ENCODE results near the gene LIFR.
"Not testable (repeated sequence)": the region's sequence is repeated elsewhere in the genome, so short reads cannot be mapped to it uniquely, and the experiment has no call there.

Gene LIFR

GRCh38 chr5:38546691-38547146, 9.7 kb downstream of the LIFR start:
- no peak for DNase-seq

GRCh38 chr5:38543886-38544285, 12.6 kb downstream of the LIFR start:
- DNase-seq, result no peak

- no peak for DNase-seq
Measured at GRCh38 chr5:38543074-38543473, 13.4 kb downstream of the LIFR start.

GRCh38 chr5:38541174-38541725, 15.2 kb downstream of the LIFR start:
- no peak for DNase-seq

GRCh38 chr5:38540314-38540713, 16.1 kb downstream of the LIFR start:
- DNase-seq, result no peak

- no peak for DNase-seq
Measured at GRCh38 chr5:38538161-38538560, 18.3 kb downstream of the LIFR start.

- no peak for DNase-seq
Measured at GRCh38 chr5:38537505-38537904, 18.9 kb downstream of the LIFR start.

- DNase-seq, result no peak
Measured at GRCh38 chr5:38536968-38537367, 19.5 kb downstream of the LIFR start.

- no peak for DNase-seq
Measured at GRCh38 chr5:38535845-38536244, 20.6 kb downstream of the LIFR start.

- no peak for DNase-seq
Measured at GRCh38 chr5:38535248-38535750, 21.1 kb downstream of the LIFR start.

GRCh38 chr5:38534156-38534453, 22.3 kb downstream of the LIFR start:
- no peak for DNase-seq

GRCh38 chr5:38533286-38534155, 22.9 kb downstream of the LIFR start:
- DNase-seq, result no peak

- no peak for DNase-seq
Measured at GRCh38 chr5:38532165-38532669, 24.2 kb downstream of the LIFR start.

GRCh38 chr5:38531518-38531917, 24.9 kb downstream of the LIFR start:
- DNase-seq, result no peak

- no peak for DNase-seq
Measured at GRCh38 chr5:38529955-38530646, 26.3 kb downstream of the LIFR start.

- no peak for DNase-seq
Measured at GRCh38 chr5:38528162-38528703, 28.2 kb downstream of the LIFR start.

- no peak for DNase-seq
Measured at GRCh38 chr5:38527475-38527874, 29.0 kb downstream of the LIFR start.

- DNase-seq, result no peak
Measured at GRCh38 chr5:38524022-38524421, 32.4 kb downstream of the LIFR start.

- no peak for DNase-seq
Measured at GRCh38 chr5:38519476-38519875, 37.0 kb downstream of the LIFR start.

GRCh38 chr5:38518341-38518740, 38.1 kb downstream of the LIFR start:
- no peak for DNase-seq

GRCh38 chr5:38516649-38517048, 39.8 kb downstream of the LIFR start:
- not testable (repeated sequence) for DNase-seq

- DNase-seq, result no peak
Measured at GRCh38 chr5:38515646-38516045, 40.8 kb downstream of the LIFR start.

GRCh38 chr5:38515092-38515491, 41.4 kb downstream of the LIFR start:
- no peak for DNase-seq
